CD8-positive, alpha-beta memory T cell (primary cell): Measurements from ENCODE around the gene ZNRF3. TPM values are rescaled to one million over a fixed set of nuclear protein-coding genes. Genes with fewer than 3 reads are reported as not detected.

Experiments
- CTCF ChIA-PET: fragments of 350-600 bp; sonication (Branson Sonifier 250); formaldehyde crosslinking; loops from one replicate; lab custom pipeline; 2021; ENCODE audit warnings: antibody characterized with exemption; lab: Charles Lee
- POLR2A ChIA-PET: fragments of 350-600 bp; sonication (Branson Sonifier 250); formaldehyde crosslinking; loops from one replicate; lab custom pipeline; 2021; ENCODE audit warnings: antibody characterized with exemption; lab: Charles Lee
- DNase-seq, 5 donors: peaks; one replicate each; pipeline versions ENCODE4 v3.0.0 to v3.0.0-alpha.2; 2020 to 2022; ENCODE audit warnings: mixed read lengths in 1 of 5
- H3K27ac ChIP-seq: one replicate; pipeline ENCODE4 v1.7.0; 2013; ENCODE audit warnings: low read depth, mild to moderate bottlenecking, low read length, moderate library complexity
- H3K27me3 ChIP-seq: 2 replicates; pipeline ENCODE4 v1.7.0; 2013; ENCODE audit warnings: low read length, mild to moderate bottlenecking; ENCODE audit not compliant: insufficient read depth, poor library complexity, severe bottlenecking
- H3K36me3 ChIP-seq: 2 replicates; pipeline ENCODE4 v1.7.0; 2013; ENCODE audit warnings: mild to moderate bottlenecking, low read length, moderate library complexity; ENCODE audit not compliant: insufficient read depth
- H3K4me1 ChIP-seq: 2 replicates; pipeline ENCODE4 v1.7.0; 2013; ENCODE audit warnings: mild to moderate bottlenecking, low read length, moderate library complexity; ENCODE audit not compliant: insufficient read depth
- H3K4me3 ChIP-seq: 2 replicates; pipeline ENCODE4 v1.7.0; 2013; ENCODE audit warnings: mild to moderate bottlenecking, low read length
- H3K9me3 ChIP-seq: 2 replicates; pipeline ENCODE4 v1.7.0; 2013; ENCODE audit warnings: mild to moderate bottlenecking, low read length
- H3K27ac Mint-ChIP-seq, 8 donors: one replicate each; pipeline ENCODE4 v1.8.0; 2020 to 2021; ENCODE audit warnings: mixed read lengths in 8 of 8, mild to moderate bottlenecking in 6 of 8, inconsistent platforms in 3 of 8, moderate library complexity in 3 of 8
- H3K27me3 Mint-ChIP-seq, 2 donors: one replicate each; pipeline ENCODE4 v1.8.0; 2020 to 2021; ENCODE audit warnings: mixed read lengths in 2 of 2, mild to moderate bottlenecking in 1 of 2, moderate library complexity in 1 of 2
- H3K36me3 Mint-ChIP-seq, 3 donors: one replicate each; pipeline ENCODE4 v1.8.0; 2020 to 2021; ENCODE audit warnings: mixed read lengths in 3 of 3, inconsistent platforms in 1 of 3, mild to moderate bottlenecking in 1 of 3
- H3K4me1 Mint-ChIP-seq, 3 donors: one replicate each; pipeline ENCODE4 v1.8.0; 2020 to 2021; ENCODE audit warnings: mixed read lengths in 3 of 3, inconsistent platforms in 1 of 3, mild to moderate bottlenecking in 1 of 3
- H3K4me3 Mint-ChIP-seq, 7 donors: one replicate each; pipeline ENCODE4 v1.8.0; 2020 to 2021; ENCODE audit warnings: mixed read lengths in 7 of 7, mild to moderate bottlenecking in 6 of 7, moderate library complexity in 4 of 7, inconsistent platforms in 2 of 7
- H3K9me3 Mint-ChIP-seq, 5 donors: one replicate each; pipeline ENCODE4 v1.8.0; 2020 to 2022; ENCODE audit warnings: mixed read lengths in 5 of 5, mild to moderate bottlenecking in 3 of 5, moderate library complexity in 2 of 5, inconsistent platforms in 1 of 5
- polyA plus RNA-seq: library from polyadenylated mRNA; unstranded; fragments of 300-500 nt; fragmentation: Illumina TruSeq; gene quantifications from one replicate; pipeline ENCODE4 v1.2.3, GENCODE V29; 2021
- total RNA-seq, 2 experiments: library from RNA; stranded (reverse); gene quantifications; one replicate each; pipeline ENCODE4 v1.2.3, GENCODE V29; 2021

Gene ZNRF3
- total and polyA plus RNA-seq, 3 experiments from 2014 or later, result 0.35 to 1.2 (median 1.0) TPM

DNA sequence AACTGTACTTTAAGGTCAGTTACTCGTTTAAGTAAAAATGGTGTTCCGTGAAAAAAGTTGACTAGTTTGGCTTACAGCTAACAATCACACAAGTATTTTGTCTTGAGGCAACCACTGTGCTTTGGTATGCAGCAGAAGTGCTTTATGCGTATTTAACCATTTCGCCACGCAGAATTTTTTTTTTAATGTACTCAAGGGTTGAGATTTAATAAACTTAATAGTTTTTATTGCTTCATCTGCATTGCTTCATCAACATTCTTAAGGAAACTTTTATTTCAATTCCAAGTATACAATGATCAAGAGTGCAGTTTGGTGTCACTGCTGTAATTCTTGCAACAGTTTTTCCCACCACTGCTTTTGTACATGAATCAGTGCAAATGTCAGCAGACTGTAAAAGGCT lies 66.4 kb downstream of the ZNRF3 start:
- Histone ChIP-seq H3K4me3 (no peak overlapping the region), H3K4me1 (no peaks in the 10 kb centered on the region), H3K36me3 (no peaks in the 10 kb centered on the region), H3K27me3 (peaks cover 28% of the 10 kb centered on the region), H3K27ac (no peak overlapping the region), H3K9me3 (peaks cover 9% of the 10 kb centered on the region)
- ChIA-PET POLR2A (no interaction called here), CTCF (no interaction called here)
- no peak overlapping the region for H3K4me3 Mint-ChIP-seq
- peaks cover 2 to 19% (median 2%) of the 10 kb centered on the region in 3 donors for H3K36me3 Mint-ChIP-seq
- peaks cover 0 to 1% (median 0%) of the 10 kb centered on the region in 3 donors for H3K4me1 Mint-ChIP-seq
- DNase-seq, result no peak
- peaks cover 9 to 25% (median 21%) of the 10 kb centered on the region in 5 donors for H3K9me3 Mint-ChIP-seq
- H3K27me3 Mint-ChIP-seq, result peaks cover 61 to 83% of the 10 kb centered on the region in 2 donors
- H3K27ac Mint-ChIP-seq, result no peak overlapping the region

DNA sequence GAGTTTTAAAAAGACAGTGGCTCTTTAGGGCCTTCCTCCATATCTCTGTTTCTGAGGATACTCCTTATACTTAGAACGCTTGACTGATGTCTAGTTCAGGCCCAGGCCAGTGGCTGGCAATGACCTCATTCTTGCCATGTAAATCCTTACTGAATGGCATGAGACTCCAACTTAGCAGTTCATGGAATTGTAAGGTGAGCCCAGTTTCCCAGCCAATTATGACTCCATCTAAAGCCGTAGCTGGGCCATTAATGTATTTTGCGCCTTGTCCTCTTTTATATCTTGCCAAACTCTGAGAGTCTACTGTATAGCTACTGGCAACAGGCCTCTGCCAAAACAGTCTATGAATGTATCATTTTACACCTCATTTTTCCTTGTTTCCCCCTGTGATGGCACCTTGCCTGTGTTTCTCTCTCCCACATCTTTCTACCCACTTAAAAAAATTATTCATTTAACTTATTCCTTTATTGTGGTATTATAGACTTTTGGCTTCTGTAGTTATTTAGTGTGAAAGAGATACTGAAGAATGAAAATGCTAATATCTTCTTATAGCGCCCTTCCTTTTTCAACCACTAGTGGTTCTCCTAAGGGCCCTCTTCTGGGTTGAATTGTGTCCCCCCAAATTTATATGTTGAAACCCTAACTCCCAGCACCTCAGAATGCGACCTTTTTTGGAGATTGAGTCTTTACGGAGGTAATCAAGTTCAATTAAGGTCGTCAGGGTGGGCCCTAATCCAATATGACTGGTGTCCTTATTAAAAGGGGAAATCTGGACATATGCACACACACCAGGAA lies 67.4 kb downstream of the ZNRF3 start:
- H3K4me1 Mint-ChIP-seq, result peaks cover 7% of the 10 kb centered on the region in 3 donors
- no peak overlapping the region for H3K4me3 Mint-ChIP-seq
- peak overlapping the region in 1 of 8 donors; percentile 39 for H3K27ac Mint-ChIP-seq
- peaks cover 61 to 83% of the 10 kb centered on the region in 2 donors for H3K27me3 Mint-ChIP-seq
- no peak overlapping the region for H3K27ac ChIP-seq
- DNase-seq, result no peak
- ChIA-PET CTCF (no interaction called here), POLR2A (no interaction called here)
- peaks cover 9 to 25% (median 21%) of the 10 kb centered on the region in 5 donors for H3K9me3 Mint-ChIP-seq
- peaks cover 9% of the 10 kb centered on the region for H3K9me3 ChIP-seq
- no peak overlapping the region for H3K4me3 ChIP-seq
- H3K36me3 ChIP-seq, result no peaks in the 10 kb centered on the region
- H3K4me1 ChIP-seq, result peaks cover 9% of the 10 kb centered on the region
- H3K36me3 Mint-ChIP-seq, result peaks cover 2 to 18% (median 2%) of the 10 kb centered on the region in 3 donors
- H3K27me3 ChIP-seq, result peaks cover 34% of the 10 kb centered on the region

DNA sequence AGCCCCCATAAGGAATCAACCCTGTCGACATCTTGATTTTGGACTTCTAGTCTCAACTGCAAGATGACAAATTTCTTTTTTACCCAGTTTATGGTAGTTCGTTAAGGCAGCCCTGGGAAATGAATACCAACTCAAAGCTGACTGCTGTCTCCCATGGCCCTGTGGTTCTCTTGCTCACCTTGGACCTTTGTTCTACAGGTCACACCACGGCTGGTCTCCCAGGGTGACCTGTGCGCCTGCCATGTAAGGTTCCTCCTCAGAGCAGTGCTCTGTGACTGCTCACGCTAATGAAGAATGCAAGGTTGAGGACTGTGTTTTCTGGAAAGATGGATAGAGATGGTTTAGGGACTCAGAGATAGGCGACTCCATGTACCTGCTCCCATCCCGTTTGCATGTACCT lies 68.2 kb downstream of the ZNRF3 start:
- Mint-ChIP-seq H3K9me3 (peaks cover 3 to 19% (median 15%) of the 10 kb centered on the region in 5 donors), H3K36me3 (peaks cover 0 to 11% (median 2%) of the 10 kb centered on the region in 3 donors), H3K27me3 (peaks cover 60 to 82% of the 10 kb centered on the region in 2 donors), H3K4me1 (peaks cover 14% of the 10 kb centered on the region in 3 donors), H3K4me3 (no peak overlapping the region), H3K27ac (no peak overlapping the region)
- Histone ChIP-seq H3K4me1 (peaks cover 16% of the 10 kb centered on the region), H3K4me3 (no peak overlapping the region), H3K27me3 (peaks cover 37% of the 10 kb centered on the region), H3K9me3 (peaks cover 7% of the 10 kb centered on the region), H3K36me3 (no peaks in the 10 kb centered on the region), H3K27ac (no peak overlapping the region)
- ChIA-PET POLR2A (no interaction called here), CTCF (no interaction called here)
- DNase-seq, result no peak

DNA sequence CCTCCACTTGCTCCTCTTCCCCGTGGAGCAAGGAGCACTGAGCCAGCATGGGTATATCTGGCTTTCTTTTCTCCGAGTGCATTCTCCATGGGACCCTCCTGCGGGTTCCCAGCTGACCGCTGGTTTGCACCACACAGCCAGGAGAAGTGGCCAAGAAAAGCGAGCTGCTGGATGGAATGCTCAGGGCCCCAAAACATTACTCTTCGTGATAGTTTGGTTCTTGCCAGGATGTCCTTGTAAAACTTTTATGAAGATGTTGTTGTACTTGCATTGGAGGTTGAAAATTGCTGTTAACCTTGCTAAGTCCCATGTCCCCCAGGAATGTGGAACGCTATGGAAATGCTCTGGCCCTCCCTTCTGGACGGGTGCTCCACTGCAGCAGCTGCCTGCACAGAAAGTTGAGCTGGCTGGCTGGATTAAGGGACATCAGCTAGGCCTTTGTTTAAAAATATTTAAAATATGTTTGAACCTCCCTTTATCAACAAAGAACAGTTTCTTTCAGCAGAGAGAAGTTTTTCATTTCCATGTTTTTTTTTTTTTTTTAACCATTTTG lies 68.7 kb downstream of the ZNRF3 start:
- Mint-ChIP-seq H3K4me3 (no peak overlapping the region), H3K27ac (no peak overlapping the region), H3K4me1 (peaks cover 18 to 19% (median 19%) of the 10 kb centered on the region in 3 donors), H3K9me3 (peaks cover 0 to 14% (median 10%) of the 10 kb centered on the region in 5 donors), H3K27me3 (peaks cover 59 to 82% of the 10 kb centered on the region in 2 donors), H3K36me3 (peaks cover 0 to 6% (median 2%) of the 10 kb centered on the region in 3 donors)
- peaks cover 42% of the 10 kb centered on the region for H3K27me3 ChIP-seq
- ChIA-PET CTCF (no interaction called here), POLR2A (interaction anchor here (0.7 kb wide), 1 partner anchor 11 kb away, joined by 3 read pairs; no protein-coding TSS in a partner anchor)
- no peaks in the 10 kb centered on the region for H3K36me3 ChIP-seq
- no peak for DNase-seq
- H3K4me1 ChIP-seq, result peaks cover 19% of the 10 kb centered on the region
- H3K9me3 ChIP-seq, result peaks cover 2% of the 10 kb centered on the region
- no peak overlapping the region for H3K27ac ChIP-seq
- H3K4me3 ChIP-seq, result no peak overlapping the region

DNA sequence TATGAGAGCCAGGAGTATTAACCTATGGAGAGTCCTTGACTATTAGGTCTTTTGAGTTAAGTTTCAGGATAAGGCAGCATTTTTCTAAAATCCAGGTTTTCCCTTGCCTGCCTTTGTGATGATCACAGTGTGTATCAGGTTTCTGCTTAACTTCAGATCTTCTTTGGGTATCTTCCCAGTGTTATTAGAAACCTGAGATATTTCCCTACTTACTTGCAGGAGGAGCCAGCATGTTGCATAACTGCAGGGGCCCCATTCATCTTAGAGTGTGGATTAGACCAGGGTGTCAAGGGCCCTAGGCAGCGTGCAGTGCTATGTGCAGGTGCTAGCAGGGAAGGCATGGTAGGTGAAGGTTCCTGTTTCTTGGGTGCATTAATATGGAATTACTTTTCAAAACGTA lies 69.5 kb downstream of the ZNRF3 start:
- no peak overlapping the region for H3K27ac Mint-ChIP-seq

DNA sequence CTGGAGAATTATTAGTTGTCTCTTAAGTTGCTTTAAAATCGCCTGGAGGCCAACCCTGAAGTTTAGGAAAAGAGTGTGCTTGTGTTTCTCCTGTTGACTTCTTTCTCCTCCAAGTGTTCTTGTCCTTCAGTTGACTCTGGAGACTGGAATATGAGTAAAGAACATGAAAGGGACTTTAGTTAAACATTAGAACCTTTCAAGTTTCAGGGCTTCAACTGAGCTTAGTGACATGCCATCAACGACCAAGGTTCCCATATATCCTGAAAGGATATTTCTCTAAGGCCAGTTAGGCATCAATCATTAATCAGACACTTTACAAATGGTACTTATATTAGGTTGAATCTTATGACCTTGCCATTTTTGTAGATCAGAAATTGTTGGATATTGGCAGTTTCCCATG lies 70.0 kb downstream of the ZNRF3 start:
- no peak overlapping the region for H3K4me3 Mint-ChIP-seq

More for the DNA sequence above, 69.5 kb downstream of the ZNRF3 start:
- Mint-ChIP-seq H3K4me3 (no peak overlapping the region), H3K9me3 (peaks cover 0 to 8% (median 5%) of the 10 kb centered on the region in 5 donors), H3K4me1 (peaks cover 18 to 20% (median 19%) of the 10 kb centered on the region in 3 donors), H3K27me3 (peaks cover 58 to 84% of the 10 kb centered on the region in 2 donors), H3K36me3 (no peaks in the 10 kb centered on the region)
- H3K4me3 ChIP-seq, result no peak overlapping the region
- peaks cover 42% of the 10 kb centered on the region for H3K27me3 ChIP-seq
- no peak for DNase-seq
- POLR2A ChIA-PET, result interaction anchor here (0.7 kb wide), 1 partner anchor 10 kb away, joined by 3 read pairs; no protein-coding TSS in a partner anchor
- peaks cover 19% of the 10 kb centered on the region for H3K4me1 ChIP-seq
- no peaks in the 10 kb centered on the region for H3K9me3 ChIP-seq
- H3K27ac ChIP-seq, result no peak overlapping the region
- no peaks in the 10 kb centered on the region for H3K36me3 ChIP-seq
- CTCF ChIA-PET, result no interaction called here

DNA sequence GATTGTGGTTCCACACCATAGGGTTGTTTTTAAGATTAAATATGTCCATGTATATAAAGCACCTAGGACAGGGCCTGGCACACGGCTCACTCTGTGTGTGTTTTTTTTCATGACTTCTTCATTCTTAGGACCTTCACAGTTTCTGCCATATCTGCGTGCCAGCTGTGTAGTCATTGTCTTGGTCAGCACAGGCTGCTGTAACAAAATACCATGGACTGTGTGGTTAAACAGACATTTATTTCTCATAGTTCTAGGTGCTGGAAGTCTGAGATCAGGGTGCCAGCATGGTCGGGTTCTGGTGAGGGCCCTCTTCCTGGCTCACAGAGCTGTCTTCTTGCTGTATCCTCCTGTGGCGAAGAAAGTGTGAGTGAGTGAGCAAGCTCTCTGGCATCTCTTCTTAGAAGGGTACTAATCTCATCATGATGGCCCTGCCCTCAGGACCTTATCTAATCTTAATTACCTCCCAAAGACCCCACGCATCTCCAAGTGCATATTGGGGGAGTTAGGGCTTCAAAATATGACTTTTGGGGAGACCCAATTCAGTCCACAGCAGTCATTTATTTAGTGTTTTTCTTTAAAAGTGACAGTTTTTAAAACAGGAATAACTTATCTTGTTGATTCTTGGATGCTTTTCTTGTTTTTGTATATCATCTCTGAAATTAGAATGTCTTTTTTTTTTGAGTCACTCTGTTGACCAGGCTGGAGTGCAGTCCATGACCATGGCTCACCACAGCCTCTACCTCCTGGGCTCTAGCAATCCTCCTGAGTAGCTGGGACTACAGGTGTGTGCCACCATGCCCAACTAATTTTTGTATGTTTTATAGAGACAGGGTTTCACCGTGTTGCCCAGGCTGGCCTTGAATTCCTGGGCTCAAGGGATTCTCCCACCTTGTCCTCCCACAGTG lies 70.9 kb downstream of the ZNRF3 start:
- no peaks in the 10 kb centered on the region for H3K36me3 ChIP-seq
- no peaks in the 10 kb centered on the region for H3K9me3 ChIP-seq
- ChIA-PET CTCF (no interaction called here), POLR2A (no interaction called here)
- peaks cover 54% of the 10 kb centered on the region for H3K27me3 ChIP-seq
- H3K4me3 ChIP-seq, result no peak overlapping the region
- DNase-seq, result no peak
- peaks cover 0 to under 1% (median 0%) of the 10 kb centered on the region in 3 donors for H3K36me3 Mint-ChIP-seq
- H3K4me1 Mint-ChIP-seq, result peaks cover 18 to 24% (median 19%) of the 10 kb centered on the region in 3 donors
- peaks cover 0 to 3% (median 0%) of the 10 kb centered on the region in 5 donors for H3K9me3 Mint-ChIP-seq
- H3K27me3 Mint-ChIP-seq, result peaks cover 61 to 93% of the 10 kb centered on the region in 2 donors
- peaks cover 19% of the 10 kb centered on the region for H3K4me1 ChIP-seq
- H3K27ac Mint-ChIP-seq, result no peak overlapping the region
- H3K27ac ChIP-seq, result no peak overlapping the region
- no peak overlapping the region for H3K4me3 Mint-ChIP-seq

More for the DNA sequence above, 70.0 kb downstream of the ZNRF3 start:
- Mint-ChIP-seq H3K4me1 (peaks cover 18 to 23% (median 19%) of the 10 kb centered on the region in 3 donors), H3K9me3 (peaks cover 0 to 4% (median 2%) of the 10 kb centered on the region in 5 donors), H3K36me3 (no peaks in the 10 kb centered on the region), H3K27me3 (peaks cover 61 to 87% of the 10 kb centered on the region in 2 donors), H3K27ac (no peak overlapping the region)
- Histone ChIP-seq H3K9me3 (no peaks in the 10 kb centered on the region), H3K27me3 (peaks cover 46% of the 10 kb centered on the region), H3K36me3 (no peaks in the 10 kb centered on the region), H3K4me3 (no peak overlapping the region), H3K27ac (no peak overlapping the region), H3K4me1 (peaks cover 19% of the 10 kb centered on the region)
- ChIA-PET POLR2A (no interaction called here), CTCF (no interaction called here)
- no peak for DNase-seq
